ENCODE measurements around the gene NFATC1.

NFATC1 gene

GRCh38 chr18:79507076-79507545, 111.4 kb downstream of the NFATC1 start:
- peak; percentile 54 for ATAC-seq
- no peak for TF ChIP-seq TCF4 (CRISPR knock-in tag; IDR thresholded peaks at IDR 0.05; ENCODE audit: borderline replicate concordance)
- no peak for TF ChIP-seq OSR1 (CRISPR knock-in tag; IDR thresholded peaks at IDR 0.05)
- no peak for TF ChIP-seq CSDC2 (CRISPR knock-in tag; IDR thresholded peaks at IDR 0.05)
- TF ChIP-seq ZC3H10 (CRISPR knock-in tag; IDR thresholded peaks at IDR 0.05), result no peak
- no peak for TF ChIP-seq GLIS3 (CRISPR knock-in tag; IDR thresholded peaks at IDR 0.05)
- no peak for TF ChIP-seq CSRNP3 (CRISPR knock-in tag; IDR thresholded peaks at IDR 0.05)
- TF ChIP-seq ISL1 (CRISPR knock-in tag; IDR thresholded peaks at IDR 0.05), result no peak
- TF ChIP-seq ARNTL (CRISPR knock-in tag; IDR thresholded peaks at IDR 0.05; ENCODE audit: borderline replicate concordance, low read depth), result no peak
- TF ChIP-seq ZNF565 (CRISPR knock-in tag; conservative IDR thresholded peaks at IDR 0.05; ENCODE audit: low read depth), result no peak
- no peak for TF ChIP-seq RARB (CRISPR knock-in tag; IDR thresholded peaks at IDR 0.05)
- no peak for TF ChIP-seq ESRRG (CRISPR knock-in tag; IDR thresholded peaks at IDR 0.05)
- TF ChIP-seq SNAI2 (CRISPR knock-in tag; IDR thresholded peaks at IDR 0.05), result no peak
- no peak for TF ChIP-seq BACH2 (CRISPR knock-in tag; IDR thresholded peaks at IDR 0.05; ENCODE audit: borderline replicate concordance)
- TF ChIP-seq CREB5 (CRISPR knock-in tag; IDR thresholded peaks at IDR 0.05; ENCODE audit: low read depth), result no peak
- no peak for TF ChIP-seq POU6F1 (CRISPR knock-in tag; IDR thresholded peaks at IDR 0.05; ENCODE audit: borderline replicate concordance, low read depth)
- TF ChIP-seq ZFP3 (CRISPR knock-in tag; IDR thresholded peaks at IDR 0.05), result no peak
- TF ChIP-seq PPARA (CRISPR knock-in tag; IDR thresholded peaks at IDR 0.05; ENCODE audit: borderline replicate concordance), result no peak

GRCh38 chr18:79507546-79508480, 112.1 kb downstream of the NFATC1 start:
- no peak for TF ChIP-seq POU6F1 (CRISPR knock-in tag; IDR thresholded peaks at IDR 0.05; ENCODE audit: borderline replicate concordance, low read depth)
- no peak for TF ChIP-seq GLIS3 (CRISPR knock-in tag; IDR thresholded peaks at IDR 0.05)
- no peak for TF ChIP-seq PPARA (CRISPR knock-in tag; IDR thresholded peaks at IDR 0.05; ENCODE audit: borderline replicate concordance)
- TF ChIP-seq CSDC2 (CRISPR knock-in tag; IDR thresholded peaks at IDR 0.05), result no peak
- TF ChIP-seq SNAI2 (CRISPR knock-in tag; IDR thresholded peaks at IDR 0.05), result no peak
- no peak for TF ChIP-seq RARB (CRISPR knock-in tag; IDR thresholded peaks at IDR 0.05)
- TF ChIP-seq ARNTL (CRISPR knock-in tag; IDR thresholded peaks at IDR 0.05; ENCODE audit: borderline replicate concordance, low read depth), result no peak
- no peak for TF ChIP-seq ZNF70 (CRISPR knock-in tag; IDR thresholded peaks at IDR 0.05)
- no peak for TF ChIP-seq ZNF565 (CRISPR knock-in tag; conservative IDR thresholded peaks at IDR 0.05; ENCODE audit: low read depth)
- no peak for TF ChIP-seq BACH2 (CRISPR knock-in tag; IDR thresholded peaks at IDR 0.05; ENCODE audit: borderline replicate concordance)
- TF ChIP-seq ZFP3 (CRISPR knock-in tag; IDR thresholded peaks at IDR 0.05), result no peak
- no peak for TF ChIP-seq ISL1 (CRISPR knock-in tag; IDR thresholded peaks at IDR 0.05)
- no peak for TF ChIP-seq TSHZ2 (CRISPR knock-in tag; IDR thresholded peaks at IDR 0.05)
- no peak for TF ChIP-seq ESRRG (CRISPR knock-in tag; IDR thresholded peaks at IDR 0.05)
- no peak for TF ChIP-seq TCF4 (CRISPR knock-in tag; IDR thresholded peaks at IDR 0.05; ENCODE audit: borderline replicate concordance)
- no peak; the same call in 1 of the 3 replicates for ATAC-seq
